Stomach (tissue), 9 donors: Measurements from ENCODE around the gene DDX55. TPM values are rescaled to one million over a fixed set of nuclear protein-coding genes. Genes with fewer than 3 reads are reported as not detected.
A peak's percentile ranks its signal among the peaks of the same experiment; 100 is the strongest.

Experiments used
- DNase-seq, 2 donors: peaks; one replicate each; pipeline versions ENCODE4 v3.0.0 to v3.0.0-alpha.2; 2013 to 2019
- H3K27ac ChIP-seq, 5 donors: fragments of 200-600 bp in 4 of 5; sonication (generic) in 4 of 5; one replicate each; pipeline ENCODE4 v1.5.1; 2013 to 2019; ENCODE audit warnings: mild to moderate bottlenecking in 1 of 5, moderate library complexity in 1 of 5
- H3K27me3 ChIP-seq, 3 donors: fragments of 200-600 bp; sonication (generic); one replicate each; pipeline ENCODE4 v1.5.1; 2017 to 2019; ENCODE audit warnings: mixed run types in 1 of 3
- H3K36me3 ChIP-seq, 4 donors: fragments of 200-600 bp; sonication (generic); 1 replicate in 3 of 4; 2 replicates in 1 of 4; pipeline ENCODE4 v1.5.1; 2016 to 2019
- H3K4me1 ChIP-seq, 4 donors: fragments of 200-600 bp; sonication (generic); one replicate each; pipeline ENCODE4 v1.5.1; 2016 to 2019
- H3K4me3 ChIP-seq, 4 donors: fragments of 200-600 bp; sonication (generic) in 3 of 4; one replicate each; pipeline ENCODE4 v1.5.1; 2016 to 2019; ENCODE audit warnings: mild to moderate bottlenecking in 1 of 4
- H3K9me3 ChIP-seq, 4 donors: fragments of 200-600 bp; sonication (generic); one replicate each; pipeline ENCODE4 v1.5.1; 2016 to 2019
- EP300 ChIP-seq: sonication (generic); formaldehyde crosslinking; IDR thresholded peaks from one replicate; pipeline ENCODE4 v1.6.1; 2017; ENCODE audit warnings: antibody characterized with exemption
- POLR2A ChIP-seq, 4 donors: fragments of 450-650 bp; IDR thresholded peaks; one replicate each; pipeline ENCODE4 v1.6.1; 2016; ENCODE audit warnings: antibody characterized with exemption in 4 of 4, control low read depth in 2 of 4, mild to moderate bottlenecking in 1 of 4, moderate library complexity in 1 of 4
- POLR2AphosphoS5 ChIP-seq, 3 donors: sonication (generic); formaldehyde crosslinking; IDR thresholded peaks; one replicate each; pipeline ENCODE4 v1.6.1; 2016; ENCODE audit warnings: antibody characterized with exemption in 3 of 3
- WGBS, 5 donors: extraction: QIAGEN DNeasy Blood & Tissue Kit in 3 of 5; methylation state at CpG; one replicate each; pipeline versions ENCODE4 v1.1.5 to v1.1.7; 2013 to 2018; 5-methylcytosine and 5-hydroxymethylcytosine counted together
- intact Hi-C: fragments of 100-400 bp; cut with DNase I; formaldehyde crosslinking; loops from one replicate; pipeline ENCODE4 v1.15.1; 2023; ENCODE audit warnings: low total_unique reads
- polyA plus RNA-seq, 3 donors: library from polyadenylated mRNA; stranded (reverse); fragments of 200-250 nt; gene quantifications; one replicate each; pipeline ENCODE4 v1.2.3, GENCODE V29; 2013
- total RNA-seq, 5 donors: library from RNA; depleted of rRNA; stranded (reverse); fragments of >200 nt; gene quantifications; one replicate each; pipeline versions ENCODE4 v1.1.0 to v1.2.3, GENCODE V29; 2014 to 2016
- TF ChIP-seq, protein P1 (sequence below), 7 experiments: fragments of 450-650 bp in 4 of 7; fragments of 200-600 bp in 3 of 7; sonication (generic) in 3 of 7; IDR thresholded peaks; one replicate each; pipeline ENCODE4 v1.5.1; 2016 to 2019; ENCODE audit warnings: antibody characterized with exemption in 7 of 7, control low read depth in 2 of 7, mild to moderate bottlenecking in 1 of 7
- donor health status: healthy with polysubstance abuse.
- donor health status: Bipolar disorder and iron deficiency.
- donor health status: healthy.

Gene DDX55
- total and polyA plus RNA-seq, 8 donors = 7.5 to 78.2 (median 19.3) TPM

- Histone ChIP-seq H3K36me3 (peaks cover 0 to 9% (median 5%) of the 10 kb centered on the region in 4 donors), H3K27ac (no peak overlapping the region), H3K4me1 (peaks cover 19 to 44% (median 27%) of the 10 kb centered on the region in 4 donors), H3K4me3 (no peak overlapping the region), H3K27me3 (no peaks in the 10 kb centered on the region), H3K9me3 (no peaks in the 10 kb centered on the region)
- TF ChIP-seq, protein P1, sequence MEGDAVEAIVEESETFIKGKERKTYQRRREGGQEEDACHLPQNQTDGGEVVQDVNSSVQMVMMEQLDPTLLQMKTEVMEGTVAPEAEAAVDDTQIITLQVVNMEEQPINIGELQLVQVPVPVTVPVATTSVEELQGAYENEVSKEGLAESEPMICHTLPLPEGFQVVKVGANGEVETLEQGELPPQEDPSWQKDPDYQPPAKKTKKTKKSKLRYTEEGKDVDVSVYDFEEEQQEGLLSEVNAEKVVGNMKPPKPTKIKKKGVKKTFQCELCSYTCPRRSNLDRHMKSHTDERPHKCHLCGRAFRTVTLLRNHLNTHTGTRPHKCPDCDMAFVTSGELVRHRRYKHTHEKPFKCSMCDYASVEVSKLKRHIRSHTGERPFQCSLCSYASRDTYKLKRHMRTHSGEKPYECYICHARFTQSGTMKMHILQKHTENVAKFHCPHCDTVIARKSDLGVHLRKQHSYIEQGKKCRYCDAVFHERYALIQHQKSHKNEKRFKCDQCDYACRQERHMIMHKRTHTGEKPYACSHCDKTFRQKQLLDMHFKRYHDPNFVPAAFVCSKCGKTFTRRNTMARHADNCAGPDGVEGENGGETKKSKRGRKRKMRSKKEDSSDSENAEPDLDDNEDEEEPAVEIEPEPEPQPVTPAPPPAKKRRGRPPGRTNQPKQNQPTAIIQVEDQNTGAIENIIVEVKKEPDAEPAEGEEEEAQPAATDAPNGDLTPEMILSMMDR (IDR thresholded peaks at IDR 0.05) = no peak
- TF ChIP-seq POLR2A (IDR thresholded peaks at IDR 0.05) (no peak), EP300 (no peak), POLR2AphosphoS5 (IDR thresholded peaks at IDR 0.05) (no peak)
- intact Hi-C loops = no loop called here
- peak in 1 of 2 donors; percentile 10 for DNase-seq
- WGBS, 5 donors = 93 to 99% (median 96%) methylated on average over 4 of the region's 4 CpGs
Observed at GRCh38 chr12:123580772-123581171, 21.1 kb upstream of the DDX55 start.

DNA sequence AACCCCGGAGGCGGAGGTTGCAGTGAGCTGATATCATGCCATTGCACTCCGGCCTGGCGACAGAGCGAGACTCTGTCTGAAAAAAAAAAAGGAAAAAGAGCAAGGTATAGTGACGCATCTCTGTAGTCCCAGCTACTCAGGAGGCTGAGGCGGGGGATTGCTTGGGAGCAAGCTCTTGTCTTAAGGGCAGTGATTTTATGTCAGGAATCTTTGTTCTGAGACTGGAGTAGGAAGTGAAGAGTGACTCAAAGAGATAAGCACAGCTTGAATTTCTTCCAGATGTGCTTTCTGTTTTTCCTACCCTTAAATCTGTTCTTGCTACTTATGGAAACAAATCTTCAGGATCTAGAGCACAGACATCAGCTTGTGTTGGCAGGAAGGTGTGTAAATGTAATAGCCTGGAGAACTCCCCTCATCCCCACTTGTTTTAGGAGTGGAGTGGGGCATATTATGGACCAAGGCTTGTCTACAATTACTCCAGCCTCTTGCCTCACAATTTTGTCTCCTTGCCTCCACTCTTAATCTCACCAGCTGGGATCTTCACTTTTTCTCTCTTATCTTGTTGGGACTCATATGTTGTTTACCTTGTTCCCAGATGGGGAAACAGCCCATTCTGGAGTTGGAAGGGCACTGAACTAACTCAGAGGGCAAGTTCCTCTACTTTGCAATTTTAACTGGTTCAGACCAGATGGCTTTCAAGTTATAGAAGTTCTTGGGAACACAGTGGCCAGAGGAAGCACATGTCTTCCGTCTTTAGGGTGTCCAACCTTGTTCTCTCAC, 10.0 kb upstream of the DDX55 start:
- no peak overlapping the region for H3K4me3 ChIP-seq
- DNase-seq = no peak
- H3K27me3 ChIP-seq = no peaks in the 10 kb centered on the region
- TF ChIP-seq POLR2A (IDR thresholded peaks at IDR 0.05) (no peak), POLR2AphosphoS5 (IDR thresholded peaks at IDR 0.05) (no peak), EP300 (no peak)
- TF ChIP-seq, protein P1 (IDR thresholded peaks at IDR 0.05) = no peak
- H3K36me3 ChIP-seq = peaks cover 70 to 100% (median 100%) of the 10 kb centered on the region in 4 donors
- H3K4me1 ChIP-seq = peaks cover 23 to 74% (median 49%) of the 10 kb centered on the region in 4 donors
- intact Hi-C loops = no loop called here
- no peak overlapping the region for H3K27ac ChIP-seq
- WGBS, 5 donors = 74 to 79% (median 76%) methylated on average over 8 of the region's 8 CpGs
- H3K9me3 ChIP-seq = no peaks in the 10 kb centered on the region

DNA sequence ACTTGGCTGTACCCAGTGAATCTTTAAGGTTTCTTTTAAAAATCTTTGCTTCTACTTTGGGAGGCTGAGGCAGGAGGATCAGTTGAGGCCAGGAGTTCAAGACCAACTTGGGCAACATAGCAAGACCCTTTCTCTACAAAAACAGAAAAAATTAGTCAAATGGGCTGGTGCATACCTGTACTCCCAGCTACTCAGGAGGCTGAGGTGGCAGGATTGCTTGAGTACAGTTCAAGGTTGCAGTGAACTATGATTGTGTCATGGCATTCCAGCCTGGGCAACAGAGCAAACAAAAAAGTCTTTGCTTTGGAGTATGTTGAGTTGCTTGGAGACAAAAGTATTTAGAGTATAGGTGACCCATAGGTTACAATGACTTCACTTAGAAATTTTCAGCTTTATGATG, 6.2 kb upstream of the DDX55 start:
- DNase-seq = peak in 1 of 2 donors; percentile 48
- no peaks in the 10 kb centered on the region for H3K27me3 ChIP-seq
- H3K4me3 ChIP-seq = no peak overlapping the region
- intact Hi-C loops = no loop called here
- H3K9me3 ChIP-seq = no peaks in the 10 kb centered on the region
- H3K27ac ChIP-seq = no peak overlapping the region
- H3K36me3 ChIP-seq = peaks cover 45 to 86% (median 86%) of the 10 kb centered on the region in 4 donors
- H3K4me1 ChIP-seq = peaks cover 8 to 40% (median 25%) of the 10 kb centered on the region in 4 donors
- TF ChIP-seq POLR2AphosphoS5 (IDR thresholded peaks at IDR 0.05) (no peak), POLR2A (IDR thresholded peaks at IDR 0.05) (no peak), EP300 (no peak)
- TF ChIP-seq, protein P1 (IDR thresholded peaks at IDR 0.05) = no peak

GRCh38 chr12:123597100-123597499, 4.8 kb upstream of the DDX55 start:
- WGBS, 5 donors = 81 to 89% (median 86%) methylated on average over 3 of the region's 3 CpGs
- H3K36me3 ChIP-seq = peaks cover 31 to 73% (median 72%) of the 10 kb centered on the region in 4 donors
- TF ChIP-seq EP300 = no peak
- TF ChIP-seq, protein P1 (IDR thresholded peaks at IDR 0.05) = no peak
- no peak for TF ChIP-seq POLR2AphosphoS5 (IDR thresholded peaks at IDR 0.05)
- no peak for TF ChIP-seq POLR2A (IDR thresholded peaks at IDR 0.05)

More at GRCh38 chr12:123597100-123597499, 4.8 kb upstream of the DDX55 start:
- Histone ChIP-seq H3K4me3 (no peak overlapping the region), H3K9me3 (no peaks in the 10 kb centered on the region), H3K4me1 (peaks cover 8 to 40% (median 27%) of the 10 kb centered on the region in 4 donors), H3K27ac (no peak overlapping the region), H3K27me3 (no peaks in the 10 kb centered on the region)
- intact Hi-C loops = no loop called here
- DNase-seq = no peak
